Measurements from ENCODE around the gene FHIT.

Gene FHIT

GRCh38 chr3:60250206-60250605, 1001.0 kb downstream of the FHIT start:
- Histone ChIP-seq H3K27ac (ENCODE audit: low read length) (no peak overlapping the region), H3K9ac (ENCODE audit: low read length) (no peak overlapping the region), H3K27me3 (ENCODE audit: low read depth, low read length) (0 out of 2 replicates have a peak, but pooled peaks cover 3% of the 10 kb centered on the region), H3K36me3 (replicated peaks; ENCODE audit: low read depth, low read length) (no peaks in the 10 kb centered on the region), H3K4me3 (ENCODE audit: low read length) (no peak overlapping the region), H3K79me2 (ENCODE audit: low read length) (no peaks in the 10 kb centered on the region), H3K4me1 (ENCODE audit: low read length) (0 out of 2 replicates have a peak, but pooled peaks cover 2% of the 10 kb centered on the region), H2AFZ (ENCODE audit: low read depth, low read length) (no peak overlapping the region), H3K9me3 (ENCODE audit: insufficient read depth, low read length) (no peaks in the 10 kb centered on the region), H4K20me1 (ENCODE audit: insufficient read depth, low read length) (no peaks in the 10 kb centered on the region), H3K4me2 (ENCODE audit: low read length) (no peak overlapping the region)
- no peak for TF ChIP-seq EZH2phosphoT487 (IDR thresholded peaks at IDR 0.05; ENCODE audit: low read depth)
- TF ChIP-seq CTCF (IDR thresholded peaks at IDR 0.05; ENCODE audit: low read depth, low read length), result no peak

- H3K27ac ChIP-seq (ENCODE audit: low read length), result no peak overlapping the region
- TF ChIP-seq CTCF (IDR thresholded peaks at IDR 0.05; ENCODE audit: low read depth, low read length) (no peak), EZH2phosphoT487 (IDR thresholded peaks at IDR 0.05; ENCODE audit: low read depth) (no peak)
- H3K9me3 ChIP-seq (ENCODE audit: insufficient read depth, low read length), result no peaks in the 10 kb centered on the region
- 0 out of 2 replicates have a peak, but pooled peaks cover 3% of the 10 kb centered on the region for H3K27me3 ChIP-seq (ENCODE audit: low read depth, low read length)
- no peaks in the 10 kb centered on the region for H4K20me1 ChIP-seq (ENCODE audit: insufficient read depth, low read length)
- H3K79me2 ChIP-seq (ENCODE audit: low read length), result no peaks in the 10 kb centered on the region
- H2AFZ ChIP-seq (ENCODE audit: low read depth, low read length), result no peak overlapping the region
- no peak overlapping the region for H3K4me3 ChIP-seq (ENCODE audit: low read length)
- no peak overlapping the region for H3K9ac ChIP-seq (ENCODE audit: low read length)
- H3K4me1 ChIP-seq (ENCODE audit: low read length), result 0 out of 2 replicates have a peak, but pooled peaks cover 2% of the 10 kb centered on the region
- no peaks in the 10 kb centered on the region for H3K36me3 ChIP-seq (replicated peaks; ENCODE audit: low read depth, low read length)
- no peak overlapping the region for H3K4me2 ChIP-seq (ENCODE audit: low read length)
Measured at GRCh38 chr3:60246361-60246760, 1004.9 kb downstream of the FHIT start.

GRCh38 chr3:60243456-60243855, 1007.8 kb downstream of the FHIT start:
- H3K9ac ChIP-seq (ENCODE audit: low read length), result no peak overlapping the region
- no peak overlapping the region for H3K27ac ChIP-seq (ENCODE audit: low read length)
- H3K4me2 ChIP-seq (ENCODE audit: low read length), result no peak overlapping the region
- no peaks in the 10 kb centered on the region for H3K79me2 ChIP-seq (ENCODE audit: low read length)
- H3K9me3 ChIP-seq (ENCODE audit: insufficient read depth, low read length), result no peaks in the 10 kb centered on the region
- no peaks in the 10 kb centered on the region for H3K4me1 ChIP-seq (ENCODE audit: low read length)
- TF ChIP-seq CTCF (IDR thresholded peaks at IDR 0.05; ENCODE audit: low read depth, low read length) (no peak), EZH2phosphoT487 (IDR thresholded peaks at IDR 0.05; ENCODE audit: low read depth) (no peak)
- no peaks in the 10 kb centered on the region for H4K20me1 ChIP-seq (ENCODE audit: insufficient read depth, low read length)
- H2AFZ ChIP-seq (ENCODE audit: low read depth, low read length), result no peak overlapping the region
- H3K36me3 ChIP-seq (replicated peaks; ENCODE audit: low read depth, low read length), result no peaks in the 10 kb centered on the region
- H3K27me3 ChIP-seq (ENCODE audit: low read depth, low read length), result 0 out of 2 replicates have a peak, but pooled peaks cover 5% of the 10 kb centered on the region
- H3K4me3 ChIP-seq (ENCODE audit: low read length), result no peak overlapping the region

GRCh38 chr3:60240492-60240891, 1010.8 kb downstream of the FHIT start:
- H3K27me3 ChIP-seq (ENCODE audit: low read depth, low read length), result 0 out of 2 replicates have a peak, but pooled peaks cover 2% of the 10 kb centered on the region
- H3K4me1 ChIP-seq (ENCODE audit: low read length), result no peaks in the 10 kb centered on the region
- H3K4me3 ChIP-seq (ENCODE audit: low read length), result no peak overlapping the region
- no peak overlapping the region for H2AFZ ChIP-seq (ENCODE audit: low read depth, low read length)
- no peak overlapping the region for H3K27ac ChIP-seq (ENCODE audit: low read length)
- TF ChIP-seq CTCF (IDR thresholded peaks at IDR 0.05; ENCODE audit: low read depth, low read length) (no peak), EZH2phosphoT487 (IDR thresholded peaks at IDR 0.05; ENCODE audit: low read depth) (no peak)
- H3K36me3 ChIP-seq (replicated peaks; ENCODE audit: low read depth, low read length), result no peaks in the 10 kb centered on the region
- H3K79me2 ChIP-seq (ENCODE audit: low read length), result no peaks in the 10 kb centered on the region
- no peak overlapping the region for H3K9ac ChIP-seq (ENCODE audit: low read length)
- H3K4me2 ChIP-seq (ENCODE audit: low read length), result no peak overlapping the region
- no peaks in the 10 kb centered on the region for H3K9me3 ChIP-seq (ENCODE audit: insufficient read depth, low read length)
- no peaks in the 10 kb centered on the region for H4K20me1 ChIP-seq (ENCODE audit: insufficient read depth, low read length)
